GM19395 (cell line): Measurements from ENCODE around the gene ARHGAP19.

ENCODE experiments used
- ATAC-seq: cut with Tn5 transposase; IDR thresholded peaks from one replicate; pipeline ENCODE4 v1.9.1; 2021; ENCODE audit warnings: mild to moderate bottlenecking, moderate library complexity; ENCODE audit not compliant: unreplicated experiment

The ARHGAP19 gene

GRCh38 chr10:97173036-97173435 lies 119.4 kb downstream of the ARHGAP19 start:
- ATAC-seq, result no peak
